Breast epithelium (tissue), 4 donors: ENCODE results near the gene MTMR12. TPM values are rescaled to one million over a fixed set of nuclear protein-coding genes. Genes with fewer than 3 reads are reported as not detected.
"Not testable (repeated sequence)": the region's sequence is repeated elsewhere in the genome, so short reads cannot be mapped to it uniquely, and the experiment has no call there.

ENCODE experiments used
- DNase-seq, 2 donors: peaks; one replicate each; pipeline ENCODE4 v3.0.0-alpha.2; 2019; ENCODE audit warnings: low spot score in 2 of 2
- H3K27ac ChIP-seq, 2 donors: fragments of 200-600 bp; sonication (generic) in 1 of 2; one replicate each; pipeline ENCODE4 v1.5.1; 2016 to 2019; ENCODE audit warnings: mild to moderate bottlenecking in 1 of 2
- H3K27me3 ChIP-seq, 2 donors: fragments of 200-600 bp; sonication (generic) in 1 of 2; one replicate each; pipeline versions ENCODE4 v1.5.1 to v1.6.0; 2017 to 2019; ENCODE audit warnings: control low read depth in 1 of 2, mild to moderate bottlenecking in 1 of 2
- H3K36me3 ChIP-seq: fragments of 200-600 bp; one replicate; pipeline ENCODE4 v1.5.1; 2019
- H3K4me1 ChIP-seq, 2 donors: fragments of 200-600 bp; sonication (generic); one replicate each; pipeline ENCODE4 v1.5.1; 2016 to 2019; ENCODE audit warnings: control low read depth in 1 of 2
- H3K4me3 ChIP-seq, 3 donors: fragments of 200-600 bp; sonication (generic); 1 replicate in 2 of 3; 2 replicates in 1 of 3; pipeline ENCODE4 v1.5.1; 2016 to 2019; ENCODE audit warnings: mild to moderate bottlenecking in 3 of 3, moderate library complexity in 2 of 3
- H3K9me3 ChIP-seq, 2 donors: fragments of 200-600 bp; sonication (generic) in 1 of 2; one replicate each; pipeline ENCODE4 v1.5.1; 2016 to 2019; ENCODE audit warnings: control low read depth in 1 of 2
- POLR2A ChIP-seq: fragments of 450-650 bp; IDR thresholded peaks from one replicate; pipeline ENCODE4 v1.6.1; 2016; ENCODE audit warnings: antibody characterized with exemption, mild to moderate bottlenecking, moderate library complexity
- POLR2AphosphoS5 ChIP-seq, 3 donors: sonication (generic); formaldehyde crosslinking; IDR thresholded peaks; one replicate each; pipeline ENCODE4 v1.6.1; 2017; ENCODE audit warnings: antibody characterized with exemption in 3 of 3
- intact Hi-C: fragments of 100-400 bp; cut with DNase I; formaldehyde crosslinking; loops from one replicate; pipeline ENCODE4 v1.15.1; 2023; ENCODE audit warnings: low total_unique reads
- total RNA-seq, 3 donors: library from RNA; depleted of rRNA; stranded (reverse); fragments of >200 nt; gene quantifications; one replicate each; pipeline ENCODE4 v1.1.0, GENCODE V29; 2016
- TF ChIP-seq, protein P1 (sequence below), 3 donors: fragments of 450-650 bp; IDR thresholded peaks; one replicate each; pipeline ENCODE4 v1.5.1; 2016 to 2017; ENCODE audit warnings: antibody characterized with exemption in 3 of 3, mild to moderate bottlenecking in 3 of 3, moderate library complexity in 3 of 3

MTMR12 gene
- total RNA-seq, 3 donors from 2014 or later: 40.0 to 61.3 (median 43.0) TPM

- TF ChIP-seq POLR2AphosphoS5 (IDR thresholded peaks at IDR 0.05): no peak
- TF ChIP-seq POLR2A: no peak
- TF ChIP-seq, protein P1, sequence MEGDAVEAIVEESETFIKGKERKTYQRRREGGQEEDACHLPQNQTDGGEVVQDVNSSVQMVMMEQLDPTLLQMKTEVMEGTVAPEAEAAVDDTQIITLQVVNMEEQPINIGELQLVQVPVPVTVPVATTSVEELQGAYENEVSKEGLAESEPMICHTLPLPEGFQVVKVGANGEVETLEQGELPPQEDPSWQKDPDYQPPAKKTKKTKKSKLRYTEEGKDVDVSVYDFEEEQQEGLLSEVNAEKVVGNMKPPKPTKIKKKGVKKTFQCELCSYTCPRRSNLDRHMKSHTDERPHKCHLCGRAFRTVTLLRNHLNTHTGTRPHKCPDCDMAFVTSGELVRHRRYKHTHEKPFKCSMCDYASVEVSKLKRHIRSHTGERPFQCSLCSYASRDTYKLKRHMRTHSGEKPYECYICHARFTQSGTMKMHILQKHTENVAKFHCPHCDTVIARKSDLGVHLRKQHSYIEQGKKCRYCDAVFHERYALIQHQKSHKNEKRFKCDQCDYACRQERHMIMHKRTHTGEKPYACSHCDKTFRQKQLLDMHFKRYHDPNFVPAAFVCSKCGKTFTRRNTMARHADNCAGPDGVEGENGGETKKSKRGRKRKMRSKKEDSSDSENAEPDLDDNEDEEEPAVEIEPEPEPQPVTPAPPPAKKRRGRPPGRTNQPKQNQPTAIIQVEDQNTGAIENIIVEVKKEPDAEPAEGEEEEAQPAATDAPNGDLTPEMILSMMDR (IDR thresholded peaks at IDR 0.05): no peak
- Histone ChIP-seq H3K4me3 (no peak overlapping the region), H3K4me1 (no peaks in the 10 kb centered on the region), H3K36me3 (no peaks in the 10 kb centered on the region), H3K9me3 (no peaks in the 10 kb centered on the region), H3K27me3 (no peaks in the 10 kb centered on the region), H3K27ac (peak overlapping the region in 1 of 2 donors; percentile 42)
- intact Hi-C loops: no loop called here
- DNase-seq: peak in 1 of 2 donors; percentile 48
Measured at GRCh38 chr5:32223972-32224609, 88.6 kb downstream of the MTMR12 start.

DNA sequence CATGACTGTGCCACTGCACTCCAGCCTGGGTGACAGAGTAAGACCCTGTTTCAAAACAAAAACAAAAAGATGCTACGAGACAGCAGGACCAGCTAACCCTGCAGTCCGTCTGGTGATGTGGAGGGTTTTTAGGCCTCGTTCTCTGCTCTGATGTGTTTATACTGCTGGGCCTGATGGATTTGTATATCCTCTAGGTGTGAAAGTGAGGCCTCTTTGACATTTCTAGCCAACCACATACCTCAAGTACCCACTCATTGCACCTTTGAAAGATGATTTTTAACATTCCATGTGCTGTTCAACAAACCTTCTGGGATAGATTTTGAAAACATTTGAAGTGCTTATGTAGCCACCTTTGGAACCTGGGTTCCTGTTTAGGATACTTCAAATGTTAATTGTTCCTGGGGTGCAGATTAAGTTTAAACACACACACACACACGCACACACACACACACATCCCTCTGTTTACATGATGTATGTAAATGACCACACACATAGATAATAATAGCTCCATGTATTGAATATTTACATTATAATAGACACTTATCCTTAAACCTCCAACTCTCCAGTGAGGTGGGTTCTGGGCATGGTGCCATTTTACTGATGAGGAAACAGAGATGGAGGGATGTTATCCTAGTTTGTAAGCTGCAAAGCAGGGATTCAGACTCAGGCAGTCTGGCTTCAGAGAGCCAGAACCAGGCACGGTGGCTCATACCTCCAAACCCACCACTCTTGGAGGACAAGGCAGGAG lies 89.8 kb downstream of the MTMR12 start:
- Histone ChIP-seq H3K4me1 (no peaks in the 10 kb centered on the region), H3K27me3 (no peaks in the 10 kb centered on the region), H3K4me3 (no peak overlapping the region), H3K9me3 (no peaks in the 10 kb centered on the region), H3K27ac (no peak overlapping the region), H3K36me3 (no peaks in the 10 kb centered on the region)
- DNase-seq: no peak
- TF ChIP-seq POLR2A: no peak
- TF ChIP-seq, protein P1 (IDR thresholded peaks at IDR 0.05): no peak
- no peak for TF ChIP-seq POLR2AphosphoS5 (IDR thresholded peaks at IDR 0.05)
- intact Hi-C loops: no loop called here

GRCh38 chr5:32217886-32218396 lies 94.8 kb downstream of the MTMR12 start:
- DNase-seq: peak in 1 of 2 donors; percentile 37
- Histone ChIP-seq H3K4me1 (no peaks in the 10 kb centered on the region), H3K27ac (peak overlapping the region; percentile 64), H3K36me3 (no peaks in the 10 kb centered on the region), H3K4me3 (no peak overlapping the region), H3K9me3 (no peaks in the 10 kb centered on the region), H3K27me3 (no peaks in the 10 kb centered on the region)
- intact Hi-C loops: loop anchor here (5.0 kb wide), 1 partner anchor 286 kb away; no protein-coding TSS in a partner anchor
- no peak for TF ChIP-seq POLR2A

- H3K4me1 ChIP-seq, DNase-seq, H3K27ac ChIP-seq, H3K36me3 ChIP-seq, intact Hi-C loops, H3K4me3 ChIP-seq, H3K27me3 ChIP-seq, H3K9me3 ChIP-seq: not testable (repeated sequence)
Measured at GRCh38 chr5:32214344-32214743, 98.4 kb downstream of the MTMR12 start.

- Histone ChIP-seq H3K27ac (no peak overlapping the region), H3K4me3 (no peak overlapping the region), H3K4me1 (no peaks in the 10 kb centered on the region), H3K36me3 (no peaks in the 10 kb centered on the region), H3K9me3 (no peaks in the 10 kb centered on the region), H3K27me3 (no peaks in the 10 kb centered on the region)
- DNase-seq: no peak
- TF ChIP-seq, protein P1 (IDR thresholded peaks at IDR 0.05): no peak
- TF ChIP-seq POLR2AphosphoS5 (IDR thresholded peaks at IDR 0.05) (no peak), POLR2A (no peak)
- intact Hi-C loops: no loop called here
Measured at GRCh38 chr5:32210151-32210550, 102.6 kb downstream of the MTMR12 start.

- H3K4me3 ChIP-seq, H3K9me3 ChIP-seq, H3K27me3 ChIP-seq, H3K36me3 ChIP-seq, H3K4me1 ChIP-seq, H3K27ac ChIP-seq, DNase-seq, intact Hi-C loops: not testable (repeated sequence)
Measured at GRCh38 chr5:32208837-32209236, 103.9 kb downstream of the MTMR12 start.
